Right lobe of liver (tissue), 6 donors: Measurements from ENCODE around the gene PTPRM. TPM values are rescaled to one million over a fixed set of nuclear protein-coding genes. Genes with fewer than 3 reads are reported as not detected.

Experiments
- ATAC-seq, 4 donors: fragments of 200-7000 bp; cut with Tn5 transposase; one replicate each; pipeline ENCODE4 v1.9.1; 2020; ENCODE audit warnings: mild to moderate bottlenecking in 4 of 4, moderate library complexity in 4 of 4
- DNase-seq, 3 donors: peaks; one replicate each; pipeline ENCODE4 v3.0.0-alpha.2; 2020
- H3K27ac ChIP-seq, 3 donors: fragments of 200-600 bp; one replicate each; pipeline ENCODE4 v1.8.0; 2022
- H3K27me3 ChIP-seq, 2 donors: fragments of 200-600 bp; one replicate each; pipeline ENCODE4 v1.8.0; 2022
- H3K36me3 ChIP-seq, 4 donors: fragments of 200-600 bp; sonication (generic) in 1 of 4; one replicate each; pipeline versions ENCODE4 v1.5.1 to v1.8.0; 2017 to 2022; ENCODE audit warnings: control low read depth in 1 of 4
- H3K4me1 ChIP-seq, 4 donors: fragments of 200-600 bp; sonication (generic) in 1 of 4; one replicate each; pipeline versions ENCODE4 v1.5.1 to v1.8.0; 2017 to 2022; ENCODE audit warnings: control low read depth in 1 of 4
- H3K4me3 ChIP-seq, 3 donors: fragments of 200-600 bp; one replicate each; pipeline ENCODE4 v1.8.0; 2022
- H3K9me3 ChIP-seq, 4 donors: fragments of 200-600 bp; sonication (generic) in 1 of 4; one replicate each; pipeline versions ENCODE4 v1.5.1 to v1.8.0; 2017 to 2022; ENCODE audit warnings: control low read depth in 1 of 4
- POLR2A ChIP-seq: fragments of 450-650 bp; IDR thresholded peaks from one replicate; pipeline ENCODE4 v1.6.1; 2017; ENCODE audit warnings: antibody characterized with exemption, mild to moderate bottlenecking
- WGBS: methylation state at CpG from one replicate; pipeline ENCODE4 v1.1.6; 2018; ENCODE audit warnings: low coverage, low lambda C conversion rate; ENCODE audit not compliant: insufficient coverage; ENCODE audit errors: missing lambda C conversion rate; 5-methylcytosine and 5-hydroxymethylcytosine counted together
- intact Hi-C, 2 donors: fragments of 100-400 bp; cut with DNase I; formaldehyde crosslinking; loops; one replicate each; pipeline versions ENCODE4 v1.11.2 to v1.14.1; 2022
- total RNA-seq, 6 experiments: library from RNA; depleted of rRNA in 2 of 6; stranded (reverse); fragments of >200 nt in 2 of 6; fragmentation: NEBNext Ultra II Directional in 3 of 6; extraction: Animal tissue kit (Norgen Biotek cat#: 25700) in 3 of 6; gene quantifications; one replicate each; pipeline versions ENCODE4 v1.1.0 to v1.2.4, GENCODE V29; 2016 to 2023
- TF ChIP-seq, protein P1 (sequence below), 4 donors: fragments of 200-600 bp in 3 of 4; fragments of 450-650 bp in 1 of 4; IDR thresholded peaks; one replicate each; pipeline versions ENCODE4 v1.5.1 to v1.8.0; 2016 to 2022; ENCODE audit warnings: antibody characterized with exemption in 4 of 4, mild to moderate bottlenecking in 2 of 4
- donor health status: DM: no; HTN: yes; CAD: no.
- donor health status: DM: no; HTN: no; CAD: no.
- donor health status: DM: no; HTN: no; CAD: no.
- donor health status: DM: no; HTN: yes; CAD: no.
- donor health status: DM: no; HTN: yes; CAD: no.

The PTPRM gene
- total RNA-seq, 6 experiments from 2014 or later = 15.1 to 45.7 (median 26.5) TPM

DNA sequence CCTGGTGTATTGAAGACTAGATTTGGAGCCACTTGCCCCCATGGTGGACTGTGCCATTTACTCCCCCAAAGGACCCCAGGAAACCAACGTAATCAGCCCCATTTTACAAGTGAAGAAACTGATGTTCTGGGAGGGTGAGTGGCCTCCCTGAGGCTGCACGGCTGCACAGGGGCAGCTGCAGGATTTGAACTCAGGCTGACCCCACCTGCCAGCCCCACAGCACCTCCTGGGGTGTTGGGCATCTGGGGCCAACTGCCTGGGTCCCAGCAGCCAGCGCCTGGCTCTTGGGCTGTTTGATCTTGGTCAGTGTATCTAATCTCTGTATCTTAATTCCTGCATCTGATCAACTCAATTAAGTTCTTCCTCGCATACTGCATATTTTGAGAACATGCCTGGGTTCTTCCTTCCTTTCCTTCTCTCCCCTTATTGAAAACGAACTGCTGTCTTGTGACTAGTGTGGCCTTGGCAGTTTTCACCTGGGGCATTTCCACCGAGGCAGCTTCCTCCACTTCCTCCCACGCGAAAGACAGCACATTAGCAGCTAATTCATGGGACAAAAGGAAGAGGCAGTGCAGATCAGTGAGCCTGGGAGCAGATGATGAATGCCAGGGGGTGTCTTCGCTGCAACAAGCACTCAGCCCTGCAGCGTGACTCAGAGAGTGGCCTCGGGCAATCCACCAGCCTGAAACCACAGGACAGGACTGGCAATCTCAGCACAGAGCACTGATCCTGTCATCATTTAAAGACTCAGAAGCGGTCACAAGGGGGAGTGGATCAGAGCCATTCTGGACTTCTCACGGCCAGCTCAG, 858.0 kb downstream of the PTPRM start:
- Histone ChIP-seq H3K4me3 (no peak overlapping the region), H3K9me3 (no peaks in the 10 kb centered on the region), H3K36me3 (no peaks in the 10 kb centered on the region), H3K4me1 (no peaks in the 10 kb centered on the region), H3K27ac (no peak overlapping the region), H3K27me3 (no peaks in the 10 kb centered on the region)
- TF ChIP-seq, protein P1, sequence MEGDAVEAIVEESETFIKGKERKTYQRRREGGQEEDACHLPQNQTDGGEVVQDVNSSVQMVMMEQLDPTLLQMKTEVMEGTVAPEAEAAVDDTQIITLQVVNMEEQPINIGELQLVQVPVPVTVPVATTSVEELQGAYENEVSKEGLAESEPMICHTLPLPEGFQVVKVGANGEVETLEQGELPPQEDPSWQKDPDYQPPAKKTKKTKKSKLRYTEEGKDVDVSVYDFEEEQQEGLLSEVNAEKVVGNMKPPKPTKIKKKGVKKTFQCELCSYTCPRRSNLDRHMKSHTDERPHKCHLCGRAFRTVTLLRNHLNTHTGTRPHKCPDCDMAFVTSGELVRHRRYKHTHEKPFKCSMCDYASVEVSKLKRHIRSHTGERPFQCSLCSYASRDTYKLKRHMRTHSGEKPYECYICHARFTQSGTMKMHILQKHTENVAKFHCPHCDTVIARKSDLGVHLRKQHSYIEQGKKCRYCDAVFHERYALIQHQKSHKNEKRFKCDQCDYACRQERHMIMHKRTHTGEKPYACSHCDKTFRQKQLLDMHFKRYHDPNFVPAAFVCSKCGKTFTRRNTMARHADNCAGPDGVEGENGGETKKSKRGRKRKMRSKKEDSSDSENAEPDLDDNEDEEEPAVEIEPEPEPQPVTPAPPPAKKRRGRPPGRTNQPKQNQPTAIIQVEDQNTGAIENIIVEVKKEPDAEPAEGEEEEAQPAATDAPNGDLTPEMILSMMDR (IDR thresholded peaks at IDR 0.05) = no peak
- TF ChIP-seq POLR2A = no peak
- intact Hi-C loops = no loop called here
- no peak for ATAC-seq
- 55% methylated on average over 8 of the region's 13 CpGs for WGBS
- DNase-seq = no peak

- no peak for DNase-seq
- H3K9me3 ChIP-seq = no peaks in the 10 kb centered on the region
- TF ChIP-seq, protein P1 (IDR thresholded peaks at IDR 0.05) = peak in 1 of 4 donors; percentile 20
- TF ChIP-seq POLR2A = no peak
- no peak for ATAC-seq
- no peak overlapping the region for H3K4me3 ChIP-seq
- H3K27ac ChIP-seq = no peak overlapping the region
- H3K36me3 ChIP-seq = no peaks in the 10 kb centered on the region
- H3K27me3 ChIP-seq = no peaks in the 10 kb centered on the region
- intact Hi-C loops = no loop called here
- WGBS = 100% methylated on average over 1 of the region's 13 CpGs
- no peaks in the 10 kb centered on the region for H3K4me1 ChIP-seq
Measured at GRCh38 chr18:8426401-8426800, 859.3 kb downstream of the PTPRM start.

DNA sequence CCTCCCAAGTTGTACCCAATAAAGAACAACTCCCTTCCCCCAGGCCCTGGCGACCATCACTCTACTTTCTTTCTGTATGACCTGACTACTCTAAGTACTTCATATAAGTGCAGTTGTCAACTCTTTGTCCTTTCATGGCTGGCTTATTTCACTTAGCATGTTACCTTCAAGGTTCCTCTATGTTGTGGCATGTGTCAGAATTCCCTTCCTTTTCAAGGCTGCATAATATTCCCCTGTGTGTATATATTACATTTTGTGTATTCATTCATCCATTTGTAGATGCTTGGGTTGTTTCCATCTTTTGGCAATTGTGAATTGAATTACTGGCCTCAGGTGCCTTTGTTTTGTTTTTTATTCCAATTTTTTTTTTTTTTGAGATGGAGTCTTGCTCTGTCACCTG, 860.2 kb downstream of the PTPRM start:
- Histone ChIP-seq H3K27me3 (no peaks in the 10 kb centered on the region), H3K36me3 (no peaks in the 10 kb centered on the region), H3K4me3 (no peak overlapping the region), H3K4me1 (no peaks in the 10 kb centered on the region), H3K27ac (no peak overlapping the region), H3K9me3 (no peaks in the 10 kb centered on the region)
- intact Hi-C loops = no loop called here
- ATAC-seq (no peak), DNase-seq (no peak)
- TF ChIP-seq, protein P1 (IDR thresholded peaks at IDR 0.05) = no peak
- TF ChIP-seq POLR2A = no peak
- 88% methylated on average over 1 of the region's 1 CpG for WGBS

DNA sequence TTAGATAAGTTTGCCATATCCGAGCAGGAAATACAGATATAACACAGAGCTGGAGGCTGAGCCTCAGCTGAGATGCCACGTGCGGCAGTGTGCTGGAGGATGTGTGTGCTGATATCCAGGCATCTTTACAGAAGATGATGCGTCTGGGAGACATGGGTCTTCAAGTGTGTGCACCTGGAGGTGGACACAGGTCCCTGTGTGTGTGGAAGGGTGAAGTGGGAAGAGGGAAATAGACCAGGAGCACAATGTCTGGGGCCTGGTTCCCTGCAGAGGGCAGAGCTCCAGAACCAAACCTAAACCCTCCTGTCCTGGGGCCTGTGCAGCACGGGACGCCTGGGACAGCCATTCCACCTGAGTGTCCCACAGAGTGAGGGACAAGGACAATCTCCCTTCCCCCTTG, 861.8 kb downstream of the PTPRM start:
- WGBS = 81% methylated on average over 3 of the region's 6 CpGs
- no peaks in the 10 kb centered on the region for H3K9me3 ChIP-seq
- no peaks in the 10 kb centered on the region for H3K4me1 ChIP-seq
- DNase-seq (no peak), ATAC-seq (peak in 3 of 4 donors; percentile 35 to 57 (median 35))
- intact Hi-C loops = no loop called here
- no peaks in the 10 kb centered on the region for H3K36me3 ChIP-seq
- no peak overlapping the region for H3K27ac ChIP-seq
- no peak overlapping the region for H3K4me3 ChIP-seq
- no peak for TF ChIP-seq POLR2A
- TF ChIP-seq, protein P1 (IDR thresholded peaks at IDR 0.05) = no peak
- H3K27me3 ChIP-seq = no peaks in the 10 kb centered on the region
